MV-4-11 (cell line): ENCODE measurements around the gene AP3B1.
"Not testable (repeated sequence)": the region's sequence is repeated elsewhere in the genome, so short reads cannot be mapped to it uniquely, and the experiment has no call there.

Experiments used
- DNase-seq: peaks from one replicate; lab custom pipeline; 2025; lab: John Stamatoyannopoulos, UW

AP3B1 gene

GRCh38 chr5:78151594-78152271 is 142.8 kb downstream of the AP3B1 start:
- no peak for DNase-seq

- no peak for DNase-seq
Observed at GRCh38 chr5:78137290-78137689, 157.2 kb downstream of the AP3B1 start.

- DNase-seq: no peak
Observed at GRCh38 chr5:78133423-78133822, 161.1 kb downstream of the AP3B1 start.

- DNase-seq: no peak
Observed at GRCh38 chr5:78132507-78132906, 162.0 kb downstream of the AP3B1 start.

GRCh38 chr5:78129597-78129996 is 164.9 kb downstream of the AP3B1 start:
- no peak for DNase-seq

GRCh38 chr5:78127875-78128274 is 166.6 kb downstream of the AP3B1 start:
- DNase-seq: no peak

GRCh38 chr5:78126536-78126935 is 168.0 kb downstream of the AP3B1 start:
- no peak for DNase-seq

GRCh38 chr5:78116167-78116566 is 178.3 kb downstream of the AP3B1 start:
- DNase-seq: no peak

- DNase-seq: peak; percentile 64
Observed at GRCh38 chr5:78113689-78114264, 180.7 kb downstream of the AP3B1 start.

- DNase-seq: no peak
Observed at GRCh38 chr5:78112931-78113330, 181.6 kb downstream of the AP3B1 start.

- DNase-seq: peak; percentile 52
Observed at GRCh38 chr5:78109891-78110324, 184.6 kb downstream of the AP3B1 start.

- DNase-seq: no peak
Observed at GRCh38 chr5:78108564-78108963, 185.9 kb downstream of the AP3B1 start.

- DNase-seq: no peak
Observed at GRCh38 chr5:78103232-78103918, 191.1 kb downstream of the AP3B1 start.

- no peak for DNase-seq
Observed at GRCh38 chr5:78102500-78102899, 192.0 kb downstream of the AP3B1 start.

- DNase-seq: no peak
Observed at GRCh38 chr5:78095125-78095524, 199.4 kb downstream of the AP3B1 start.

GRCh38 chr5:78090002-78090401 is 204.5 kb downstream of the AP3B1 start:
- no peak for DNase-seq

GRCh38 chr5:78078858-78079257 is 215.6 kb downstream of the AP3B1 start:
- DNase-seq: no peak

GRCh38 chr5:78077369-78078068 is 217.0 kb downstream of the AP3B1 start:
- DNase-seq: no peak

- DNase-seq: no peak
Observed at GRCh38 chr5:78076351-78076750, 218.1 kb downstream of the AP3B1 start.

- DNase-seq: no peak
Observed at GRCh38 chr5:78075301-78075700, 219.2 kb downstream of the AP3B1 start.

- DNase-seq: not testable (repeated sequence)
Observed at GRCh38 chr5:78070691-78071090, 223.8 kb downstream of the AP3B1 start.

- DNase-seq: not testable (repeated sequence)
Observed at GRCh38 chr5:78067581-78067980, 226.9 kb downstream of the AP3B1 start.

- DNase-seq: not testable (repeated sequence)
Observed at GRCh38 chr5:78066722-78067121, 227.8 kb downstream of the AP3B1 start.
